Measurements from ENCODE around the gene CYP2B6. TPM values are rescaled to one million over a fixed set of nuclear protein-coding genes. Genes with fewer than 3 reads are reported as not detected.
"Not testable (repeated sequence)": the region's sequence is repeated elsewhere in the genome, so short reads cannot be mapped to it uniquely, and the experiment has no call there.

Gene CYP2B6
- total RNA-seq, 1 donor from 2014 or later, result not detected

DNA sequence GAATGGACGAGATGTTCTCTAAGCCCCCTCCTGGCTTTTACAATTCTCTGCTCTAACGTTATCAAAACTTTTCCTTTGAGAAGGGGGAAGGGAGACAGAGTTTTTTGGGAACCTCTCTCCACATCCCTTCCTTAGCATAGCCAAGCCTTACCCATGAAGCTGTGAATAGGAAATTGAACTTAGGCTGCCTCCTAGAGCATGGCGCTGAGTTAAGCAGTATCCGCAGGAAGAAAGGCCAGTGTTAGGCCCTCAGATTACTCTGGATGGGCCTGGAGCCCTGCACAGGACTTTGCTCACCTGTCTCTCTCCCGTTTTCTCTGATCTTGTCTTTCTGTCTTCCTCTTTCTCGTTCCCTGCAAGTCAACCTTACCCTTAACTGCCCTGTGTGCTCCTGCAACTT, 39.6 kb downstream of the CYP2B6 start:
- DNase-seq (ENCODE audit: low spot score), result no peak

DNA sequence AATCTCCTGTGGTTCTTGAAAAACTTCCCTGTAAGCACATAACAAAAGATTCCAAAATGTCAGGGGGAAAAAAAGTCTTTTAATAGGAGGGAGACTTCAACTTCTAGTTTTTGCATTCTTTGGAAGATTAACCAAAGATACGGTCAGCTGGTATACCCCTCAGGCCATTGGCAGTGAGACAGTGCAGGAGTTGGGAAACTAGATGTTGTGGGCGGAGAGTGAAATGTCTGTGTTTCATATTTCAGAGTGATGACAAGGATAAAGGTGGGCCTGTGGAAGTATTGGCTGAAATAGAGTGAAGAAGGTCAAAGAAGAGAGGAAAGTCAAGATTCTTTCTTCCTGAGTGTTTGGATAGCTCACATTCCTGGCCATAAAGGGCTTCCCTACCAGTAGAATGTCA, 40.8 kb downstream of the CYP2B6 start:
- DNase-seq (ENCODE audit: low spot score), result no peak

DNA sequence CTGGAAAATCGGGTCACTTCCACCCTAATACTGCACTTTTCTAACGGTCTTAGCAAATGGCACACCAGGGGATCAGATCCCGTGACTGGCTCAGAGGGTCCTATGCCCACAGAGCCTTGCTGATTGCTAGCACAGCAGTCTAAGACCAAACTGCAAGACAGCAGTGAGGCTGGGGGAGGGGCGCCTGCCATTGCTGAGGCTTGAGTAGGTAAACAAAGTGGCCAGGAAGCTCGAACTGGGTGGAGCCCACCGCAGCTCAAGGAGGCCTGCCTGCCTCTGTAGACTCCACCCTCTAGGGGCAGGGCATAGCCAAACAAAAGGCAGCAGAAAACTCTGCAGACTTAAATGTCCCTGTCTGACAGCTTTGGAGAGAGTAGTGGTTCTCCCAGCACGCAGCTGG, 42.2 kb downstream of the CYP2B6 start:
- not testable (repeated sequence) for DNase-seq (ENCODE audit: low spot score)

DNA sequence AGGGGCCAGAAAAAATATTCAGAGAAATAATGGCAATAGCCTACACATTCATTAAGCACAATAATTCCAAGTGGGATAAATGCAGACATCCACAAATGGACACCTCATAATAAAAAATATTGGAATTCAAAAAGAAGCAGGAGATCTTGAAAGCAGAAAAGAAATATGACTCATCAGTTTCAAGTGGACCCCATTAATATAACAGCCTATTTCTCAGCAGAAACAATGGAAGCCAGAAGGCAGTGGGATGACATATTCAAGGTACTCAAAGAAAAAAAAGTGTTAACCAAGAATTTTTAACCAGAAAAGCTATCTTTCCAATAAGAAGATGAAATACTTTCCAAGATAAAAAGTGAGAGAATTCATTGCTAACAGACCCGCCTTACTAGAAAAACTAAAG, 48.7 kb downstream of the CYP2B6 start:
- no peak for DNase-seq (ENCODE audit: low spot score)

DNA sequence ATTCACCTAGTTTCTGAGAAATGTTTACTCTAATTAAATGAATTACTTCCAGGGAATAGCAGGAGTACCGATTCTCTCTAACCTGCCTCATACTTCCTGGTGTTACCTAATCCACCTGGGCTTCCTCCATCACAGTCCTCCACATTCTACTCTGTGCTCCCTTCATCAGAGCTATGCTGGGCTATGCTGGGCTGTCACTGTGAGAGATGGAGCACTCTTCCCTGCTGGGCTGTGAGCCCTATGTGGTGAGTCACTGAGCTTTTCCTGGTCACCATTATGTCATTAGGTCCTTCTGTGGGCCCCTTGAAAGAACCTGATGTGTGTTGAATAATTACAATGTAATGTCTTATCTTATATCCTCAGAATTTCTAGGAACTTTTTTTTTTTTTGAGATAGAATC, 54.0 kb downstream of the CYP2B6 start:
- DNase-seq (ENCODE audit: low spot score), result not testable (repeated sequence)

DNA sequence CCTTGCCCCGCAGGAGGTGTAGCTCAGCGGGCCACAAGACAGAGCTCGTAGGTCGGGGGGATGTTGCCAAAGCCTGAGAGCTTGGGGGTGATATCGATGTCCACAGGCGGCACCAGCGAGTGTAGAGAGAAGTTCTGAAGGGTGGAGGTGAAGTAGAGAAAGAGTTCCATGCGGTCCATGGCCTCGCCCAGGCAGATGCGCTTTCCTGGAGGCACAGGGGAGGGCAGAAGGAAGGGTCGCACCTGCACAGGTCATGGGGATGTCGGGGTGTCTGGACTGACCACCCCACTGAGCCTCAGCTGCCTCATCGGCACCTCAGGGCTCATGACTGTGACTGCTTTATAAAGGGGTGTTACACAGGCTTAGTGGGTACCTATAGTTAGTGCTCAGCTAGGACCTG, 59.3 kb downstream of the CYP2B6 start:
- DNase-seq (ENCODE audit: low spot score), result no peak

DNA sequence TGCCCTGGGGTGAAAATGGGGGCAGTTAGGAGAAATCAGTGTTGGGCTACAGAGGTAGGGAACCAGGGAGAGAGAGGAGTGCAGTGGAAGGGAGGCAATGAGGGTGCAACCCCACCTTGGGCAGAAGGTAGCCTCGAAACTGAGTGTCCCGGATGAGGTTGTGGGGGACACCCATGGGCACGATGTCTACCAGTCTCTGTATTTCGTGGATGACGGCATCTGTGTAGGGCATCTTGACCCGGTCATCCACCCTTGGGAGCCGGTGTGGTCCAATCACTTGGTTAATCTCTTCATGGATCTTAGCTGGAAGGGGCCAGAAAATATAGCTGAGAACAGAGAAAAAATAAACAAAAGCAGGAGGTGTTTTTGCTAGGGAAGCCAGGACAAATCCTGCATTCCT, 61.1 kb downstream of the CYP2B6 start:
- not testable (repeated sequence) for DNase-seq (ENCODE audit: low spot score)

DNA sequence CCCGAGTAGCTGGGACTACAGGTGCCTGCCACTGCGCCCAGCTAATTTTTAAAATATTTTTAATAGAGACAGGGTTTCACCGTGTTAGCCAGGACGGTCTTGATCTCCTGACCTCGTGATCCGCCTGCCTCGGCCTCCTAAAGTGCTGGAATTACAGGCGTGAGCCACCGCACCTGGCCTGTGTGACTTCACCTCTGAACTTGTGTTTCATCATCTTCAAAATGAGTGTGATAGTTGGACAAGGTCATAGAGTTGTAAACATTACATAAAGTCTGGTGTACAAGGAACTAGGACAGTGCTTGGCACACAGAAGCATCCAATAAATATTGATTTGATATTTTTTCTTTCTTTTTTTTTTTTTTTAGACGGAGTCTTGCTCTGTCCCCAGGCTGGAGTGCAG, 62.2 kb downstream of the CYP2B6 start:
- not testable (repeated sequence) for DNase-seq (ENCODE audit: low spot score)

DNA sequence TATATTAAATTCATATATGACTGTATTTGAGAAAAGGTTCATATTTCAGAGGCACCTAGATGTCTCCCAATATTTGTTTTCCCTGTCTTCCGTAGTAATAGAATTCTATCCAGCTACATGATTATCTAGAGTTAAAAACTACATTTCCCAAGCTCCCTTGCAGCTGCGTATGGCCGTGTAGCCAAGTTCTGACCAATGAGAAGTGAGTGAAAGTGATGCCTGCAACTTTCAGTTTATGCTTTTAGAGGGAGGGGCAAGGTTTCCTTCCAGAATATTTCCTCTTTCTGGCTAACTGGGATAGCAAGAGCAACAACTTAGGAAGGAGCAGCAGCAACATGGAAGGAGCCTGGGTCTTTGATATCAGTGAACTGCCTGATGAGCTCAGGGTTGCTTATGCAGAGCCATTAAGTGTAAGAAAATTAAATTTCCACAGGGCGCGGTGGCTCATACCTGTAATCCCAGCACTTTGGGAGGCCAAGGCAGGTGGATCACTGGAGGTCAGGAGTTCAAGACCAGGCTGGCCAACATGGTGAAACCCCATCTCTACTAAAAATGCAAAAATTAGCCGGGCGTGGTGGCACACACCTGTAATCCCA, 74.0 kb downstream of the CYP2B6 start:
- no peak for DNase-seq (ENCODE audit: low spot score)

Other genes starting within 250 kb of the CYP2B6 start
- gene ACTMAP, start 240.8 kb upstream of the CYP2B6 start, total RNA-seq, result 5.6 TPM
- 41.3 TPM for gene SNRPA, start 240.1 kb upstream of the CYP2B6 start, total RNA-seq
- not detected for gene MIA, start 215.8 kb upstream of the CYP2B6 start, total RNA-seq
- gene RAB4B, start 213.0 kb upstream of the CYP2B6 start, total RNA-seq, result 26.9 TPM
- gene EGLN2, start 192.1 kb upstream of the CYP2B6 start, total RNA-seq, result 113 TPM
- gene CYP2A6, start 140.8 kb upstream of the CYP2B6 start, total RNA-seq, result 0.48 TPM
- gene CYP2A7, start 109.1 kb upstream of the CYP2B6 start, total RNA-seq, result not detected
- gene CYP2A13, start 97.2 kb downstream of the CYP2B6 start, total RNA-seq, result not detected
- gene CYP2F1, start 123.2 kb downstream of the CYP2B6 start, total RNA-seq, result not detected
- 2.2 TPM for gene CYP2S1, start 201.9 kb downstream of the CYP2B6 start, total RNA-seq
- gene AXL, start 227.9 kb downstream of the CYP2B6 start, total RNA-seq, result 61.1 TPM

Measured in mesenteric fat pad (tissue), 1 donor.